Measurements from ENCODE around the gene KPNA4.
"Not testable (repeated sequence)": the region's sequence is repeated elsewhere in the genome, so short reads cannot be mapped to it uniquely, and the experiment has no call there.

Gene KPNA4

DNA sequence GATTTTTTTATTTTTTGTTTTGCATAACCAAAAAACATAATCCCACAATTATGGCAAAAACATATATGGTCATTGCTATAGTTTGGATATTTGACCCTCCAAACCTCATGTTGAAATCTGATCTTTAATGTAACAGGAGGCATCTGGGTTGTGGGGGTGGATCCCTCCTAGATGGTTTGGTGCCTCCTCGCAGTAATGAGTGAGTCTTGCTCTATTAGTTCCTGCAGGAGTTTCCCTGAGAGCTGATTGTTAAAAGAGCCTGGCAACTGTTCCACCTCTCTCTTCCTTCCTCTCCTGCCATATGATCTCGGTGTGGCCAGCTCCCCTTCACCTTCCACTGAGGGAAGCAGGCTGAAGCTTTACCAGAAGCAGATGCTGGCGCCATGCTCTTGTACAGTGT is 82.6 kb downstream of the KPNA4 start:
- DNase-seq, result no peak

DNA sequence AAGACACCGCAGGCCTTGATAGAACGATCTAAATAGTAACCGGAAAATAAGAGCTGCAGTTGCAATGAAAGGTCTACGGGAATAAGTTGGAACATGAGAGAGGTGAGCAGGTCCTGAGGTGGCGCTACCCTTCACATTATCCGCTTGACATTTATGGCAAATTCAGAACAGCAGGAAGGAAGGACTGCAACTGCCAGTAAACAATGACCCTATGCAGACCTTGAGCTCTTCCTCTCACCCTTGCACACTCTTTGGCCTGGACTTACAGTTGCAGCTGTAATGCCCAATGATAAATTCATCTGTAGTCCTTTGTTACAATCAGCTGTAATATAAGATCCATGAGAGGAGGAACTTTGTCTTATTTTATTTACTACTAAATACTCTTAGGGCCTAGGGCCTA is 83.5 kb downstream of the KPNA4 start:
- DNase-seq, result no peak

DNA sequence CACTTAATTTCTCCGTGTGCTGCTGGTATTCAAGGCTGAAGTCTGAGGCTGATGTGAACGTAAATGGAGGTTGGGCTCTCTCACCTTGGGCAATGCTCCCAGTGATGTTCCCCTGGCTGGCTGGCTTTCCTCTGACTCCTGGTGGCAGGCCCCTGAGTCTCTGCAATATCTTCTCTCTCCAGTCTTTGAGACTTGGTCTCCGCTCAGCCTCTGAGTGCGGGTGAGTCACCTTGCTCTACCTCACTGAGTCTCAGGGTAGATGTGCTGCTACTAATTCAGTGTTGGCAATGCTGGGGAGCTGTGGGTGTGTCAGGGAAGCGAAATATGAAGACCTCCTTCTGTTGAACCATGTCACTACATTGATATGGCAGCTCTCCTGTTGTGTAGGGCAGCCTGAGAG is 84.4 kb downstream of the KPNA4 start:
- no peak for DNase-seq

DNA sequence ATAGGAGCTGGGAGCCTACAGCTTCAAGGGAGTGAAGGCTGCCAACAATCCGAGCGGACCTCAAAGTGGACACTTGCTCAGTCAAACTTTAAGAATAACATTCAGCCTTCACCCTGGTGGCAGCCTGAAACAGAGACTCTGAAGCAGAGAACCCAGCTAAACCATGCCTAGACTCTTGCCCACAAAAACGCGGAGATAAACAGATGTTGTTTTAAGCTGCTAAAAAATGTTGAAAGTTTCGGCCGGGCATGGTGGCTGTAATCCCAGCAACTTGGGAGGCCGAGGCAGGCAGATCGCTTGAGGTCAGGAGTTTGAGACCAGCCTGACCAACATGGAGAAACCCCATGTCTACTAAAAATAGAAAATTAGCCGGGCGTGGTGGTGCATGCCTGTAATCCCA is 86.0 kb downstream of the KPNA4 start:
- no peak for DNase-seq

DNA sequence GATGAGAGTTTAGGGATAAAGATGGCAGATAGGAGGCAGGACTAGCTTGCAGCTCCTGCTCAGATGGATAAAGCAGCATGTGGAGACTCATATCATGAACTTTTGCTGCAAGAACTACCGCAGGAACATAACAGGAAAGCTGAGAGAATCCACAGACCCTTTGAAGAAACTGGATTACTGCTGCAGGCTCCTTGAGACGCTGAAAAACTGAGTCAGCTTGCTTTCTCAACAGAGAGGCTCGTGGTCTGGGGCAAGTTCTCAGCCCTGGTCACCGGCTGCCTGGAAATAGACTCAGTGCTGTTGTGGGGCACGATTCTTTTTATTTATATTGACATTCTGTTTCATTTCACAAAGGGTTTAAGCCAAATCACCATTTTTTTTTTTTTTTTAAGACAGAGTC is 87.0 kb downstream of the KPNA4 start:
- no peak for DNase-seq

DNA sequence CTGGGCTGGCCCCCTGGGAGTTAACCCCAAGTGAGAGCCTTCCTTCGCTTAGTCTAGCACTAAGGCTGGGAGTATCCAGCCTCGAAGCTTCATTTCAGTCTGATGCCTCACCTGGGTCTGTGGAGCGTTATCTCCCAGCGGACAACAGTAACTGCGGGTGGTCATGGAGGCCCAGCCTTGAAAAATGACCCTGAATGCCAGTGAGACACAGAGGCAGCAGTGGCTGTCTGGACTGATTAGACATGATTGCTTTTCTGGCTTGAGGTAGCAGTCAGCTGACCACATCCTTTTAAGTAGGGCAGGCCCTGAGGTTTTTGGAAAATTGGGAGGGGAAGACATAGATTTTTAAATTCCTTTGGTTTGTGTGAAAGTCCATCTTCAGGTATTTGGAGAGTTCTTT is 87.6 kb downstream of the KPNA4 start:
- DNase-seq, result no peak

DNA sequence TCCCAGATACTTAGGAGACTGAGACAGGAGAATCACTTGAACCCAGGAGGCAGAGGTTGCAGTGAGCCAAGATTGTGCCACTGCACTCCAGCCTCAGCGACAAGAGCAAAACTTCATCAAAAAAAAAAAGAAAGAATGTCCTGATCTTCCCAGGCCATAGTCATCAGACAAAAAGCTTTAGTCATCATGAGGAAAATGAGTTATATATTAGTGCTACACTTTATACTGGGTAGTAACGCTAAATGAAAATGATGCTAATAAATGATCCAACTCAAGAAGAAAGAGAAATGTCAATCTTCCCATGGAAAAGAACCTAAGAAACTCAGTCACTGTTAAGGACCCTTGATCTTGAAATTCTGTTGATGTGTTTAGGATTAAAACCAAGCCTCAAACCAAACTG is 89.5 kb downstream of the KPNA4 start:
- no peak for DNase-seq

DNA sequence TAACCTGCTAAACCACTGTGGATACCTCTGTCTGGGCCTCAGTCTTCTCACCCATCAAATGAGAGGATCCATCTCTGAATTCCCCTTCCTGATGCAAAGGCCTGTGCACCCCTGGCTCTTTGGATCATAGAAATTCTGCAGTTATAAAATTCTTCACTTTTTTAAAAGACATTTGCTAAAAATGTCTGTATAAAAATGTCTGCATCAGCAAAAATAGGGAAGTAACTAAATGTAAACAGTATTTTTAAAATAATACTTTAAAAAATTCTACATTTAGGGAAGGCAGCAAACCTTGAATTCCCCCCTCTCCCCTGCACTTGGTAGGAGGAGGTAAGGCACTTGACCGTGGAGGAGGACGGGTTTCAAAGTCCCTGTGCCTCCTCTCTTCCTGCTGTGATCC is 90.2 kb downstream of the KPNA4 start:
- no peak for DNase-seq

DNA sequence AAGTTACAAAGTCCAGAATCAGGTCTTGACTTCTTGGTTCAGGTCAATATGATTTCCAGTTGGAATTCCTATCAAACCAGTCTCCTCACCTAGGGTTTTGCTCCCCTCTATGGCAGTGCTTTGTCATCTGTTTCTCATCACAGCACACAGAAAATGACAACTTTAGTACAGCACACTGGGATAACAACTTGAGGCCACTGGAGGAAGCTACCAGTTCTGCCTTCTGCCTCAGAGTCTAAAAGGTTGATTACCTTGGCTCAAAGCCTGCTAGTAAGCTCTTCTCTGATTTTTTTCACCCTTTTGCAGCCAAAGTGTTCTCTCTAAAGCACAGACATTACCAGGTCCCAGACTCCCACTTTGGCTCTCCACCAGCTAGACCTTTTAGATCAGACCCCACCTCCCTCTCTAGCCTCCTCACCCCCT is 90.9 kb downstream of the KPNA4 start:
- no peak for DNase-seq

DNA sequence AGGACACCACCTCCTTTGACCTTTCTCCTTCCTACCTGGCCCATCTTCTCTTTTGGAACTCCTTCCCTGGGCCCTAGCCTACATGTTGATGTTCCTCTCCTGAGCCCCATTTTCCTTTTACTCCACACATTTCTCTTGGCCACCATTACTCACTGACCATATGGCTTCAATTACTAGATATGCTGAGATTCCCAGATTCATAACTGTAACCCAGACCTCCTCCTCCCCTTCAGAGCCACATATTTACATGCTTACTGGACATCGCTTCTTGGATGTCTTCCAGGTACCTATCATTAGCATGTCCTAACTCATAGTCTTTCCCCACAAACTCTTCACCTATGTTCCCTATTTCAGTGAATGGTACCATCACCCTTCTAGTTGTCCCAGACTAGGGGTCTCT is 91.4 kb downstream of the KPNA4 start:
- no peak for DNase-seq

DNA sequence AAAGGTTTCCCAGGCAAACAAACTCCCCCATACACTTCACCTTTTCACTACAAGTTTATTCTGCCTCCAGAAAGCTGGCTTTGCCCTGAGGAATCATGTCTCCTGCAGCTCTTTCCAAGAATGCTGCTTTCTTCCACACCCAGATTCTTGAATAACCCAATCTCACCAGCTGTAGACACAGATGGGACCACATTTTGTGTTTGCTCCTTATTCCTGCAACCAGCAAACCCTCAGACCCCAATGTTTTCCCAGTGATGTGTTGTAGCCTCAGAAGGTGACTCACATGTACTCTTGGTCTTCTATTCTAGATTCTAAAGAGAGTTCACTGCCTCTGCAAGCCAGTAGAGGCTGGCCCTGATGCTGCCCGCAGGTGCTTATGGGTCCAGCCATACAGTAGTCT is 92.2 kb downstream of the KPNA4 start:
- no peak for DNase-seq

DNA sequence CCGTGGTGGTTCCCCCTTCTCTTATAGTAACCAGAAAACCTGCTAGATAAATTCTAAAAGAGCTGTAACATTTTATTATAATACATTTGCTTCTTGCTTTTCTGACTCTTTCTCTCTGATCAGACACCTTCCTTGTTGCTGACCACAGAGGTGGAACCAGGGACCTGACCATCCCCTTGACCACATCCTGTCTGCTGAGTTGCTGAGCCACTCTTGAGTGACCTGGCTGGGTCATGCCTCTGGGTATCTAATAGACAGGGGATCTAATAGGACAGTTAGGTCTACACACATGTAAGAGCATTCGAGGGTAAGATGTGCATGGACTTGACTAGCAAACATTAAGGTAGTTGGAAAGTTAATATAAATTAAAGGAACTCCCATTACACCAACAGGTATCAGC is 93.0 kb downstream of the KPNA4 start:
- no peak for DNase-seq

DNA sequence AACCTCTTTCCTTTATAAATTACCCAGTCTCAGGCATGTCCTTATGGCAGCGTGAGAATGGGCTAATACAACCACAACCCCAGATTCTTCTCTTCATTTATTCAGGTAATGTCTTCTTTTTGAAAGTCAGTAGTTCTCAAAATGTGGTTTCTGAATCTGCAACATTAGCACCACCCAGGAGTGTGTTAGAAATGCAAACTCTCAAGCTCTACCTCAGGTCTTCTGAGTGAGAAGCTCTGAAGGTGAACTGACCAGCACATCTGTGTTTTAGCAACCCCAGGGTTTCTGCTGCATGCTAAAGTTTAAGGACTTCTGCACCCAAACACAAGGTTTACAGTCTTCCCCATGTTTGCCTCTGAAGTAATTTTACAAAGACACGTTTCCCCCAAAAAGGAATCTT is 93.5 kb downstream of the KPNA4 start:
- DNase-seq, result no peak

DNA sequence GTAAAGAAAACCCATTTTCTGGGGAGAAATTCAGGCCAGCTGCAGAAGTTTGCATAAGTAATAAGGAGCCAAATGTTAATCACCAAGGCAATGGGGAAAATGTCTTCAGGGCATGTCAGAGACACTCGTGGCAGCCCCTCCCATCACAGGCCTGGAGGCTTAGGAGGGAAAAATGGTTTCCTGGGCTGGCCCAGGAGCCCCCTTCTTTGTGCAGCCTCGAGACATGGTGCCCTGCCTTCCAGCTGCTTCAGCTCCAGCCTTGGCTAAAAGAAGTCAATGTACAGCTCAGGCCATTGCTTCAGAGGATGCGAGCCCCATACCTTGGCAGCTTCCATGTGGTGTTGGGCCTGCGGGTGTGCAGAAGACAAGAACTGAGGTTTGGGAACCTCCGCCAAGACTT is 95.2 kb downstream of the KPNA4 start:
- DNase-seq, result no peak

DNA sequence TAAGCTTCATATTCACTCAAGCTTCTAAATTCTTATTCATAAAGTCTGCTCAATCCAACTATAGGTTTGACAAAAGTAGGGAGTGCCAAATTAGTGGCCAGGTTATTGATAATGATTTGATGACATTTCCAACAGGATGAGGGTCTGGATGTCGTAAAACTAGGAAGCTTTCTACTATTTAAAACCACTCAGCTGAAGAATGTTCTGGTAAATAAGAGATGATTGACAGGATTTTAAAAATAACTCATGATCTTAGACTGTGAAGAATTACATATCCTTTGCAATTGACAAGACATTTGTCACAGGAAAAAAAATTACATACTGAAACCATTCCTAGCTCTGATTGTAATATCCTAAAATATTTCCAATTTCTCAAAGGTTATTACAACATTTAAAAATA is 100.4 kb downstream of the KPNA4 start:
- no peak for DNase-seq

DNA sequence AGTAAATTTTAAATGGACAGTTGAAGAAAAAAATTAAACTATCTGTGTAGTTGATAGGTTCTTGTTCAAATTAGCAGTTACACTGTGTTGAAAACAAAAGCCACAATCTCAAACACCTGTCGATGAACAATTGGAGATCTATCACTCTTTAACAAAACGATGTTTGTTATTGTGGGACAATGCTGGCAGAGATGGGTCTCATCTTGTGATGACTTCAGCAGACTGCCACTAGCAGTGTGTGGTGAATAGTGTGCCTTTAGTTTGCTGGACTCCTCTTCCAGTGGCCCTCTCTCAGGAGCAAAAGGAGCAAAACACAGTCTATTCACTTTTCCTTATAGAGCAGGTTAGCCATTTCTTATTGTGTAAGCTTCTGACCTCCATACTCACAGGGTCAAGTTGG is 101.0 kb downstream of the KPNA4 start:
- DNase-seq, result no peak

DNA sequence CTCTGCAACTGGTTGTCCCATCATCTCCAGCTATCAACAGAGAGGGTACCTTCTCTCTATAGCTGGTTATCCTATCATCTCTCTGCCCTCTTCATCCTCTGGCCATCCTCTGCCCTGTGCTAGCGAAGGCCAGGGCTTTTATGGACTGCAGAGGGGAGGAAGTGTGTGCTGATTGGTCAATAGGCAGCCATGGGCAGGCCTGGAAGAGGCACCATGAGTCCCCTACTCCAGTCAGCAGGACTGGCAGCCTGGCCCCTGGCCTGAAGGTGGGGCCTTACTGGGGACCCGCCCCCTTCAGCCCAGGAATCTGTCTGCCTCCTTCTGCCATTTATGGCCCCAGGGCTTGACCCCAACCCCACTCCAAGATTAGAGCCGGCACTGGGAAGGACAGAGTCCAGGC is 105.3 kb downstream of the KPNA4 start:
- no peak for DNase-seq

DNA sequence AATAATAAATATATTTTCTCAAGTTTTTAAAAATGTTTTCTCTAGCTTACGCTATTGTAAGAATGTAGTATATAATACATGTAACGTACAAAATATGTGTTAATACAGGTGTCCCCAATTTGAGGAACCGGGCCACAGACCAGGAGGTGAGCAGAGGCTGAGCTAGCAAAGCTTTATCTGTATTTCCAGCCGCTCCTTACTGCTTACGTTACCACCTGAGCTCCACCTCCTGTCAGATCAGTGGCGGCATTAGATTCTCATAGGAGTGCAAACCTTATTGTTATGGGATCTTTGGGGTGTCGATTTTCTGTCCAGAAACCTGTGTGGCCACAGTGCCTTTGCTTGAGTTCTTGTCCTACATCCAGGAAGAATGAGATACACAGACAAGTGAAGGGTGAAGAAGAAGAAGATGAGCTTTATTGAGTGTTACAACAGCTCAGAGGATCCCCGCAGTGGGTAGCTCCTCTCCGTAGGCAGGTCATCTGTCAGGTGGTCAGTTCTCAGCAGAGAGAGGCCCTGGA is 105.9 kb downstream of the KPNA4 start:
- DNase-seq, result no peak

DNA sequence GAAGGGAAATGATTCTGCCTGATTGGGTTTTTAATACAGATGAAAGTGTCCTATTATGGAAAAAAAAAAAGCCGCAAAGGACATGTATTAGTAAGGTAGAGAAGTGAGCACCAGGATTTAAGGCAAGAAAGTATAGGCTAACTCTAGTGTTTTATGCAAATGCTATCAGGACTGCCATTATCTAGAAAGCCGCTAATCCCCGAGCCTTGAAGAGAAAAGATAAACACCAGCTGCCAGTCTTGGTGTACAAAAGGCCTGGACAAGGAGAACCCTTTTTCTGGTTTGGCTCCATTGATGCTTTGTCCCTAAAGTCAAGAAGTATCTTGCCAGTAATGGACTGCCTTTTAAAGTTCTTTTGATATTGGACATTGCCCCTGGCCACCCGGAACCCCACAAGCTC is 107.2 kb downstream of the KPNA4 start:
- DNase-seq, result no peak

DNA sequence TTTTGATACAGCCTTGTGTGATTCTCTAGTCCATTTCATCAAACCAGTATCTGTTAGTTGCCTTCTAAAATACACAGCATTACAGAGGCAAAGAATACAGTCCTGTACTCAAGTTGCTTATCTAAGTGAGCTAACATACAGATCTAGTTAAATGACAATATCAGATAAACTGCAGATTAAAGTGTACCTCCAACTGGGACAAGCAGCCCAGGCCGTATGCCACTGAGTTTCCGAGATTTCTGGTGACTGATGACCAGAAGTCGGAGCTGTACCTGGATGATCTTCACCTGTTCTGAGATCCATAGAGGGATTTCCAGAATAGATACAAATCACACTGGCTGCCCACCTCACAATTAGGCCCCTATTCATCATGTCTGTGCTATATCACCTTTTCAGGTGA is 109.5 kb downstream of the KPNA4 start:
- DNase-seq, result no peak

DNA sequence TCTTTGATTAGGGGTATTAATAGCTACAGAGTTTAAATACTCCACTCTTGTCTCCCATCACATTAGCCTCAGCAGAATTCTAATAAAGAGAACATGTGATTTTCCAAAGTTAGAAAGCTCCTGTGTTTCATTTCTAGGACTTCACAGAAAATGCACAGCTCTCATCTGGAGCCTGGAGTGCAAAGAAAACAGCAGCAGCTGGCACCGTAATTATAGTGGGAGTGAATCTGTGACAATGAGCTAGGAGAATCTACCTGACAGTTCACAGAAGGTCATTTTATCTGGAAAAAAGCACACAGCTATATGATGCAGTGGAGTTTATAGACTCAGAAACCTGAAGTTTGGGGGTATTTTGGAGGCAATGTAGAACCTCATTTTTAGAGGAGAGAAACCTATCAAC is 110.4 kb downstream of the KPNA4 start:
- peak; percentile 71 for DNase-seq

DNA sequence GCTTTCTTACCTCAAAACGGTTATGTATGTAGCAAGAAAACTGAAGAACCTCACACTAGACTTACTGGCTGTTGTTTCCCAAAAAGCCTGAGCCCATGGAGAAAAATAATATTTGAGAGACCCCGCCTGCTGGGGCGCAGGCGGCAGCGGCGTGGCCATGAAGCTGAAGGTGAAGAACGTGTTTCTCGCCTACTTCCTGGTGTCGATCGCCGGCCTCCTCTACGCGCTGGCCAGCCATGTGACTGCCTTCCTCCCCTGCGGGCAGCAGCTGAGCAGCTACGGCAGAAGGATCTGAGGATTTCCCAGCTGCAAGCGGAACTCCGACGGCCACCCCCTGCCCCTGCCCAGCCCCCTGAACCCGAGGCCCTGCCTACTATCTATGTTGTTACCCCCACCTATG is 113.1 kb downstream of the KPNA4 start:
- not testable (repeated sequence) for DNase-seq

DNA sequence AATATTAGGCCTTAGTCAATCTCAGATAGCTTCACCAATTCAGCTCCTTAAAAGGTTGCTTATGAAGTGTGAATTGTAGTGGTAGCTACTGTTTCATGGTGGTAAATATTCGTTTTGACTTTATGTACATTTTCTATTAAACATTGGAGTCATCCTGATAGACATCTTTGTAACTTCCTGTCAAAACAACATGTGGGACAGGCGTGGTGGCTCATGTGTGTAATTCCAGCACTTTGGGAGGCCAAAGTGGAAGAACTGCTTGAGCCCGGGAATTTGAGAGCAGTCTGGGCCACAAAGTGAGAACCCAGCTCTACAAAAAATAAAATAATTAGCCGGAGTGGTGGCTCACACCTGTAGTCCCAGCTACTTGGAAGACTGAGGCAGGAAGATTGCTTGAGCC is 113.8 kb downstream of the KPNA4 start:
- no peak for DNase-seq

DNA sequence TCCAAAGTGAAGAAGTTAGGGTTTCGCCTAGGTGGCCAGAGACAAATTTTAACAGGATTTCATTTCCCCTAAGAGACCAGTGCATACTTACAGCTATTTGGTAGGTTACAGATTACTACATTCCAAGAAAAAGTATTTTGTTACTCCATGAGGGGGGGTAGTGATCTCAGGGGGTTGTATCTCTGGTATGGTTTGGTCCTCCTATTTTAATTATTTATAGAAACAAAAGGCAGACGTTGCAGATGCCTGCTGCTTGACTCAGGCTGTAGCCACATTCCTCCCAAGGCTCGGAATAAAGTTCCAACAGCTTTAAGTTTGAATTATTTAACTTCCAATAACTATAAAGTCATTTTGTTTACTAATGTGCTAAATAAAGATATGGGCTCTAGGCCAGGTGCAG is 114.5 kb downstream of the KPNA4 start:
- DNase-seq, result no peak

DNA sequence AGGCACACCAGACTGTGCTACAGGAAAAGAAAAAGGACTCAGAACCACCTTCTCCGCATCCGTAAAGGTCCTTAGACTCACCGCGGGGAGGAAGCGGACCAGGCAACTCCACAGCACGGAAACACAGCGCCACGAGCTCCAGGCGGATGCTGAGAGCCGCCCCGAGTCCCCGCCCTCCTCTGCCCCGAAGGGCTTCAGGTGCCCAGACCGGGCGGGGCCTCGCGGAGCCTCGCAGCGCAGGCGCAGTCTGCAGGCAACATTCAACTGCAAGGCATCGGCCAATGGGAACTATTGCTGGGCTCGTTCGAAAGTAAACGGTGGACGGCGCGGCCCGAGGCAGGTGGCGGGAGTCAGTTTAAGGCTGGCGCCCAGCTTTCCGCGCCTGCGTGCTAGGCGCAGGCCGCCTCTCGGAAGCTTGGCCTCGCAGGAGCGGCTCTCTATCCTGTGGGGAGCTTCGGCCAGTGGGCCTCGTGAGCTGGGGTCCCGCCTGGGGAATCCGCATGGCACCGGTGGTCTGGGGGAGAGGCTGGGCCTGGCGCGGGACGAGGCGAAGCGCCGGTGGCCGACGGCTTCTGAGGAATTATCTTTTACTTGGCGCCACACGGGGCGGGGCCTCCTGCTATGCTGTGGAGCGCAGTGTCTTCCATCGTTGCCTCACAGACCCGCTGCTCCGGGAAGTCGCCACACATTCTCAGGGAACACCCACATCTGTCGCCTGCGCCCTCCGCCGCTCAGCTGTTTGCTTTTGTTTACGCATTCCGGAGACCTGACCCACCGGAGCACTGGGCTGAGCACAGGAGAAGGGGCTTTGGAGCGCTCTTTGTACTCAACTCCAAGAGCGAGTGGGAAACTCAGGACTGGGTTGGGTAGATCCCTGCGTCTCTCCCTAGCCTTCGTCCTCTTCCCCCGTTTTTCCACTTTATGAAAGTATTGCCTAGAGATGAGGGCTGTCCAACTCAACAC is 115.5 kb downstream of the KPNA4 start, which contains the start of gene TRIM59:
TSS of gene TRIM59 (minus strand) at position 151 of the 963 bp plus-strand sequence. CDS start 10,603 bp downstream, outside the sequence.
- no peak for DNase-seq

Data from NCI-H1694 (cell line).